Measurements from ENCODE around the gene SPOCK1.
"Not testable (repeated sequence)": the region's sequence is repeated elsewhere in the genome, so short reads cannot be mapped to it uniquely, and the experiment has no call there.

The SPOCK1 gene

GRCh38 chr5:137262818-137263217, 236.3 kb downstream of the SPOCK1 start:
- no peak overlapping the region for H3K4me3 ChIP-seq (ENCODE audit: low read length)
- no peak for DNase-seq (ENCODE audit: low read depth, low spot score)

GRCh38 chr5:137260820-137261695, 238.1 kb downstream of the SPOCK1 start:
- no peak for DNase-seq (ENCODE audit: low read depth, low spot score)
- no peak overlapping the region for H3K4me3 ChIP-seq (ENCODE audit: low read length)

- H3K4me3 ChIP-seq (ENCODE audit: low read length); DNase-seq (ENCODE audit: low read depth, low spot score): not testable (repeated sequence)
These were observed 240.0 kb downstream of the SPOCK1 start for GRCh38 chr5:137259115-137259514.

- no peak for DNase-seq (ENCODE audit: low read depth, low spot score)
- no peak overlapping the region for H3K4me3 ChIP-seq (ENCODE audit: low read length)
These were observed 244.7 kb downstream of the SPOCK1 start for GRCh38 chr5:137254119-137255090.

- DNase-seq (ENCODE audit: low read depth, low spot score): no peak
- H3K4me3 ChIP-seq (ENCODE audit: low read length): no peak overlapping the region
These were observed 246.6 kb downstream of the SPOCK1 start for GRCh38 chr5:137252512-137252911.

GRCh38 chr5:137250421-137250820, 248.7 kb downstream of the SPOCK1 start:
- DNase-seq (ENCODE audit: low read depth, low spot score): no peak
- H3K4me3 ChIP-seq (ENCODE audit: low read length): no peak overlapping the region

GRCh38 chr5:137248527-137248926, 250.6 kb downstream of the SPOCK1 start:
- no peak overlapping the region for H3K4me3 ChIP-seq (ENCODE audit: low read length)
- DNase-seq (ENCODE audit: low read depth, low spot score): no peak

GRCh38 chr5:137245438-137245837, 253.7 kb downstream of the SPOCK1 start:
- no peak for DNase-seq (ENCODE audit: low read depth, low spot score)

GRCh38 chr5:137240285-137240684, 258.8 kb downstream of the SPOCK1 start:
- no peak overlapping the region for H3K4me3 ChIP-seq (ENCODE audit: low read length)
- DNase-seq (ENCODE audit: low read depth, low spot score): no peak

More at GRCh38 chr5:137245438-137245837, 253.7 kb downstream of the SPOCK1 start:
- H3K4me3 ChIP-seq (ENCODE audit: low read length): no peak overlapping the region

GRCh38 chr5:137236849-137237507, 262.1 kb downstream of the SPOCK1 start:
- no peak overlapping the region for H3K4me3 ChIP-seq (ENCODE audit: low read length)
- DNase-seq (ENCODE audit: low read depth, low spot score): no peak

- no peak for DNase-seq (ENCODE audit: low read depth, low spot score)
- H3K4me3 ChIP-seq (ENCODE audit: low read length): no peak overlapping the region
These were observed 262.9 kb downstream of the SPOCK1 start for GRCh38 chr5:137236252-137236651.

GRCh38 chr5:137234973-137235943, 263.9 kb downstream of the SPOCK1 start:
- DNase-seq (ENCODE audit: low read depth, low spot score): no peak
- no peak overlapping the region for H3K4me3 ChIP-seq (ENCODE audit: low read length)

- H3K4me3 ChIP-seq (ENCODE audit: low read length): no peak overlapping the region
- DNase-seq (ENCODE audit: low read depth, low spot score): no peak
These were observed 265.4 kb downstream of the SPOCK1 start for GRCh38 chr5:137233726-137234125.

- not testable (repeated sequence) for H3K4me3 ChIP-seq (ENCODE audit: low read length); DNase-seq (ENCODE audit: low read depth, low spot score)
These were observed 265.8 kb downstream of the SPOCK1 start for GRCh38 chr5:137233304-137233703.

- no peak for DNase-seq (ENCODE audit: low read depth, low spot score)
These were observed 267.6 kb downstream of the SPOCK1 start for GRCh38 chr5:137231540-137231939.

GRCh38 chr5:137228816-137229215, 270.3 kb downstream of the SPOCK1 start:
- H3K4me3 ChIP-seq (ENCODE audit: low read length): no peak overlapping the region
- DNase-seq (ENCODE audit: low read depth, low spot score): no peak

More at GRCh38 chr5:137231540-137231939, 267.6 kb downstream of the SPOCK1 start:
- no peak overlapping the region for H3K4me3 ChIP-seq (ENCODE audit: low read length)

GRCh38 chr5:137226081-137226480, 273.0 kb downstream of the SPOCK1 start:
- no peak overlapping the region for H3K4me3 ChIP-seq (ENCODE audit: low read length)
- no peak for DNase-seq (ENCODE audit: low read depth, low spot score)
